K562 (cell line): ENCODE results near the gene TRABD2B. TPM values are rescaled to one million over a fixed set of nuclear protein-coding genes. Genes with fewer than 3 reads are reported as not detected.

Experiments used
- ATAC-seq: fragments of 200-7000 bp; cut with Tn5 transposase; 3 replicates; pipeline ENCODE4 v1.9.1; 2020; ENCODE audit warnings: moderate library complexity
- BruUV-seq: library from RNA; stranded (reverse); fragments of 400-500 nt; replicated peaks from 2 replicates; lab custom pipeline; 2021; lab: Mats Ljungman, UMichigan
- CTCF ChIA-PET: fragments of 300-600 bp; formaldehyde crosslinking; extraction: SDS; loops from one replicate; lab custom pipeline; 2021; ENCODE audit warnings: low intra/inter-chr PET ratio; lab: Yijun Ruan, JAX
- POLR2A ChIA-PET: fragments of 300-600, 350-650 bp; sonication (Branson Sonifier 250); formaldehyde crosslinking; extraction: SDS; loops from one replicate; lab custom pipeline; 2021; ENCODE audit warnings: antibody characterized with exemption, inconsistent platforms; lab: Yijun Ruan, JAX
- DNase-seq, 4 experiments: peaks; one replicate each; pipeline versions ENCODE4 v3.0.0 to v3.0.0-alpha.2; 2011 to 2018; ENCODE audit warnings: low spot score in 3 of 4, mixed read lengths in 3 of 4; ENCODE audit errors: extremely low read depth in 1 of 4
- FAIRE-seq: peaks from 2 replicates; lab custom pipeline; 2011; peaks lifted over from hg19 to GRCh38; lab: Jason Lieb, UNC
- H2AFZ ChIP-seq: 2 replicates; pipeline ENCODE4 v1.6.0; 2011; ENCODE audit warnings: low read depth, low read length, control low read depth, inconsistent platforms
- H3K27ac ChIP-seq: fragments of 200-600 bp; 3 replicates; pipeline ENCODE4 v1.8.0; 2011; ENCODE audit warnings: low read depth, mild to moderate bottlenecking, control low read depth, inconsistent platforms, low read length, moderate library complexity, mixed read lengths; ENCODE audit errors: extremely low read depth
- H3K27me3 ChIP-seq, 2 experiments: fragments of 300-600 bp in 1 of 2; 2 replicates in 1 of 2; 3 replicates in 1 of 2; pipeline versions ENCODE4 v1.6.0 to v1.8.0; 2011; ENCODE audit warnings: inconsistent platforms in 2 of 2, low read length in 2 of 2, mild to moderate bottlenecking in 1 of 2, mixed read lengths in 1 of 2, moderate library complexity in 1 of 2; ENCODE audit not compliant: control insufficient read depth in 2 of 2, insufficient read depth in 2 of 2
- H3K36me3 ChIP-seq: fragments of 300-600 bp; 3 replicates; pipeline ENCODE4 v1.8.0; 2011; ENCODE audit warnings: mild to moderate bottlenecking, low read length, inconsistent platforms; ENCODE audit not compliant: control insufficient read depth, insufficient read depth
- H3K4me1 ChIP-seq, 2 experiments: fragments of 200-600 bp in 1 of 2; replicated peaks in 1 of 2; 2 replicates in 1 of 2; 3 replicates in 1 of 2; pipeline versions ENCODE4 v1.5.1 to v1.8.0; 2011; ENCODE audit warnings: inconsistent platforms in 2 of 2, low read length in 2 of 2, mild to moderate bottlenecking in 1 of 2, mixed read lengths in 1 of 2, moderate library complexity in 1 of 2; ENCODE audit not compliant: control insufficient read depth in 2 of 2, insufficient read depth in 2 of 2
- H3K4me2 ChIP-seq: 2 replicates; pipeline ENCODE4 v1.6.1; 2011; ENCODE audit warnings: low read length, control low read depth, inconsistent platforms, mixed read lengths; ENCODE audit not compliant: insufficient read depth
- H3K4me3 ChIP-seq: fragments of 200-600 bp; sonication (generic), shearing (Covaris generic); 2 replicates; pipeline ENCODE4 v1.5.1; 2016; ENCODE audit warnings: control low read depth, inconsistent platforms
- H3K79me2 ChIP-seq: fragments of 200-600 bp; 3 replicates; pipeline ENCODE4 v1.8.0; 2011; ENCODE audit warnings: low read length, inconsistent platforms; ENCODE audit not compliant: control insufficient read depth, insufficient read depth
- H3K9ac ChIP-seq, 2 experiments: 2 replicates each; pipeline versions ENCODE4 v1.6.0 to v1.6.1; 2011; ENCODE audit warnings: low read depth in 2 of 2, low read length in 2 of 2, control low read depth in 1 of 2, inconsistent platforms in 1 of 2, mild to moderate bottlenecking in 1 of 2, mixed read lengths in 1 of 2; ENCODE audit not compliant: insufficient read depth in 1 of 2
- H3K9me1 ChIP-seq: one replicate; pipeline ENCODE4 v1.6.0; 2011; ENCODE audit warnings: inconsistent platforms, mild to moderate bottlenecking, low read length, moderate library complexity; ENCODE audit not compliant: control insufficient read depth, insufficient read depth
- H3K9me3 ChIP-seq: replicated peaks from 2 replicates; pipeline ENCODE4 v1.5.1; 2011; ENCODE audit warnings: low read depth, low read length, inconsistent platforms; ENCODE audit not compliant: control insufficient read depth, insufficient read depth
- H4K20me1 ChIP-seq: replicated peaks from 2 replicates; pipeline ENCODE4 v1.6.1; 2011; ENCODE audit warnings: low read length, inconsistent platforms, mixed read lengths; ENCODE audit not compliant: control insufficient read depth, insufficient read depth
- AFF4 ChIP-seq: sonication (generic); formaldehyde crosslinking; IDR thresholded peaks from 2 replicates; pipeline ENCODE4 v1.8.0; 2023; ENCODE audit warnings: mild to moderate bottlenecking, missing genetic modification reagents
- E2F5 ChIP-seq: sonication (generic); formaldehyde crosslinking; IDR thresholded peaks from 2 replicates; pipeline ENCODE4 v1.8.0; 2022; ENCODE audit warnings: mild to moderate bottlenecking, missing genetic modification reagents
- FOXP1 ChIP-seq: sonication (generic); formaldehyde crosslinking; IDR thresholded peaks from 2 replicates; pipeline ENCODE4 v1.8.0; 2022; ENCODE audit warnings: mild to moderate bottlenecking, missing genetic modification reagents
- NBN ChIP-seq: fragments of 450-650 bp; IDR thresholded peaks from 2 replicates; pipeline ENCODE4 v1.6.1; 2016; ENCODE audit warnings: low read depth, mild to moderate bottlenecking
- WGBS: fragments of 100-300 bp; shearing (Covaris generic); methylation state at CpG from one replicate; pipeline ENCODE4 v1.1.6; 2016; ENCODE audit warnings: low coverage, mixed read lengths; ENCODE audit not compliant: insufficient coverage; ENCODE audit errors: missing lambda C conversion rate; 5-methylcytosine and 5-hydroxymethylcytosine counted together
- in situ Hi-C: fragments of 300-500 bp; cut with MboI; formaldehyde crosslinking; loops from 4 replicates; pipeline ENCODE4 v1.15.0; 2018; ENCODE audit warnings: inconsistent platforms, mixed read lengths
- intact Hi-C: fragments of 100-400 bp; cut with micrococcal nuclease; formaldehyde crosslinking; loops from 2 replicates; pipeline ENCODE4 v1.14.2; 2022
- polyA plus RNA-seq, 8 experiments: library from polyadenylated mRNA; depleted of rRNA in 4 of 8; stranded (reverse) in 5 of 8; unstranded in 3 of 8; fragments of >200 nt; fragmentation: Nextera tagmentation in 2 of 8; fragmentation: Illumina TruSeq in 1 of 8; extraction: Ambion mirVana in 2 of 8; extraction: Trizol in 1 of 8; gene quantifications; 2 replicates each; pipeline versions ENCODE4 v1.2.1 to v1.2.3, GENCODE V29; 2011 to 2014; ENCODE audit warnings: inconsistent platforms in 1 of 8, missing spikeins in 1 of 8
- total RNA-seq, 7 experiments: library from RNA; depleted of rRNA in 6 of 7; stranded (reverse); fragments of >200 nt in 6 of 7; fragmentation: Illumina TruSeq in 2 of 7; extraction: Trizol in 2 of 7; gene quantifications; 2 replicates each; pipeline versions ENCODE4 v1.2.1 to v1.2.3, GENCODE V29; 2011 to 2021; ENCODE audit warnings: low replicate concordance in 1 of 7

TRABD2B gene
- total and polyA plus RNA-seq, 9 of the 15 experiments (the other 6 are each of a cell fraction or from before 2014, with no cell fraction given), result not detected

GRCh38 chr1:47950471-47950870 lies 46.7 kb downstream of the TRABD2B start:
- intact Hi-C loops, result no loop called here
- Histone ChIP-seq H4K20me1 (no peaks in the 10 kb centered on the region), H2AFZ (no peak overlapping the region), H3K4me2 (no peak overlapping the region), H3K4me1 (no peaks in the 10 kb centered on the region), H3K27me3 (peaks cover 0 to 13% of the 10 kb centered on the region in 2 experiments; a peak in 1 of 5 replicates), H3K9me1 (no peaks in the 10 kb centered on the region), H3K36me3 (no peaks in the 10 kb centered on the region), H3K4me3 (no peak overlapping the region), H3K27ac (no peak overlapping the region), H3K79me2 (no peaks in the 10 kb centered on the region), H3K9ac (no peak overlapping the region), H3K9me3 (no peaks in the 10 kb centered on the region)
- in situ Hi-C loops, result no loop called here
- WGBS, result 0% methylated on average over 3 of the region's 3 CpGs
- CTCF ChIA-PET, result no interaction called here
- FAIRE-seq (no peak), DNase-seq (no peak), ATAC-seq (no peak)
- POLR2A ChIA-PET, result interaction anchor here (0.8 kb wide), 1 partner anchor 28 kb away, joined by 4 read pairs; no protein-coding TSS in a partner anchor
- TF ChIP-seq AFF4 (no peak), NBN (no peak), E2F5 (CRISPR knock-in tag) (no peak), FOXP1 (CRISPR knock-in tag) (no peak)
- BruUV-seq, result no TSS peak
